K562 (cell line): ENCODE data around the gene RNF167. TPM values are rescaled to one million over a fixed set of nuclear protein-coding genes. Genes with fewer than 3 reads are reported as not detected.

Experiments
- ATF7 ChIP-seq: fragments of 450-650 bp; IDR thresholded peaks from 2 replicates; pipeline ENCODE4 v1.7.1; 2014; ENCODE audit warnings: mild to moderate bottlenecking, moderate library complexity
- CHD7 ChIP-seq: fragments of 200-600 bp; sonication (generic); IDR thresholded peaks from one replicate; pipeline ENCODE4 v1.6.1; 2012; ENCODE audit warnings: mild to moderate bottlenecking, low read depth, low read length, inconsistent platforms
- DACH1 ChIP-seq: fragments of 450-650 bp; IDR thresholded peaks from 2 replicates; pipeline ENCODE4 v1.6.1; 2018; ENCODE audit not compliant: partially characterized antibody
- DLX4 ChIP-seq: fragments of 250-450 bp; sonication (Bioruptor Pico); IDR thresholded peaks from 2 replicates; pipeline ENCODE4 v1.6.1; 2021; ENCODE audit warnings: mild to moderate bottlenecking
- EGR1 ChIP-seq: fragments of 450-650 bp; conservative IDR thresholded peaks from 2 replicates; pipeline ENCODE4 v1.6.1; 2017; ENCODE audit warnings: mild to moderate bottlenecking
- HNRNPK ChIP-seq: fragments of 200-400 bp; formaldehyde crosslinking; IDR thresholded peaks from one replicate; pipeline ENCODE4 v1.6.1; 2018; ENCODE audit warnings: mild to moderate bottlenecking, low read depth, low read length; ENCODE audit not compliant: poor library complexity, severe bottlenecking
- MAFK ChIP-seq: IDR thresholded peaks from 2 replicates; pipeline ENCODE4 v1.6.1; 2011; ENCODE audit warnings: low read length, improper control_type of control experiment
- NR2C2 ChIP-seq, 2 experiments: fragments of 200-800 bp in 1 of 2; sonication (Bioruptor generic) in 1 of 2; sonication (generic) in 1 of 2; formaldehyde crosslinking in 1 of 2; IDR thresholded peaks; 2 replicates each; pipeline versions ENCODE4 v1.6.1 to v1.8.0; 2016 to 2022; ENCODE audit warnings: mild to moderate bottlenecking in 1 of 2, missing compliant biosample characterization in 1 of 2, missing genetic modification characterization in 1 of 2, missing genetic modification reagents in 1 of 2
- RNF219 ChIP-seq: fragments of 250-450 bp; sonication (Bioruptor Pico); IDR thresholded peaks from 2 replicates; pipeline ENCODE4 v1.5.0; 2022; ENCODE audit warnings: mild to moderate bottlenecking
- SMAD4 ChIP-seq: fragments of 250-450 bp; sonication (Bioruptor Pico); conservative IDR thresholded peaks from 2 replicates; pipeline ENCODE4 v1.8.0; 2021; ENCODE audit warnings: inconsistent platforms, mild to moderate bottlenecking, moderate library complexity
- ZBTB34 ChIP-seq: fragments of 250-450 bp; sonication (Bioruptor Pico); IDR thresholded peaks from 2 replicates; pipeline ENCODE4 v1.8.0; 2021; ENCODE audit warnings: mild to moderate bottlenecking, moderate library complexity
- polyA plus RNA-seq, 8 experiments: library from polyadenylated mRNA; depleted of rRNA in 4 of 8; stranded (reverse) in 5 of 8; unstranded in 3 of 8; fragments of >200 nt; fragmentation: Nextera tagmentation in 2 of 8; fragmentation: Illumina TruSeq in 1 of 8; extraction: Ambion mirVana in 2 of 8; extraction: Trizol in 1 of 8; gene quantifications; 2 replicates each; pipeline versions ENCODE4 v1.2.1 to v1.2.3, GENCODE V29; 2011 to 2014; ENCODE audit warnings: inconsistent platforms in 1 of 8, missing spikeins in 1 of 8
- total RNA-seq, 7 experiments: library from RNA; depleted of rRNA in 6 of 7; stranded (reverse); fragments of >200 nt in 6 of 7; fragmentation: Illumina TruSeq in 2 of 7; extraction: Trizol in 2 of 7; gene quantifications; 2 replicates each; pipeline versions ENCODE4 v1.2.1 to v1.2.3, GENCODE V29; 2011 to 2021; ENCODE audit warnings: low replicate concordance in 1 of 7

The RNF167 gene
- total and polyA plus RNA-seq, 9 of the 15 experiments (the other 6 are each of a cell fraction or from before 2014, with no cell fraction given), result 16.5 to 143 (median 45.5) TPM

- TF ChIP-seq HNRNPK, result peak; percentile 53
- TF ChIP-seq NR2C2 (CRISPR knock-in tag; IDR thresholded peaks at IDR 0.05), result 0 out of 2 replicates have a peak, but pooled peaks have one; percentile 16
- TF ChIP-seq NR2C2 (tag; IDR thresholded peaks at IDR 0.05), result no peak
- TF ChIP-seq DACH1, result no peak
- TF ChIP-seq RNF219 (CRISPR knock-in tag), result no peak
- 0 out of 2 replicates have a peak, but pooled peaks have one; percentile 7 for TF ChIP-seq EGR1
- TF ChIP-seq SMAD4 (CRISPR knock-in tag), result peak; percentile 40; the same call in 1 of the 2 replicates
- TF ChIP-seq CHD7, result no peak
- TF ChIP-seq MAFK, result no peak
- TF ChIP-seq DLX4 (CRISPR knock-in tag), result no peak
- TF ChIP-seq ATF7, result peak; percentile 67; the same call in 1 of the 2 replicates
- TF ChIP-seq ZBTB34 (CRISPR knock-in tag), result no peak
These were observed 8.3 kb downstream of the RNF167 start, which contains the start of gene PFN1 (continued) for GRCh38 chr17:4948166-4948930.
